ENCODE measurements around the gene WDR4.
"Not testable (repeated sequence)": the region's sequence is repeated elsewhere in the genome, so short reads cannot be mapped to it uniquely, and the experiment has no call there.

WDR4 gene

GRCh38 chr21:42815217-42815616 lies 64.1 kb downstream of the WDR4 start:
- DNase-seq (ENCODE audit: low spot score) = no peak

- not testable (repeated sequence) for DNase-seq (ENCODE audit: low spot score)
Observed at GRCh38 chr21:42812528-42813241, 66.7 kb downstream of the WDR4 start.

GRCh38 chr21:42811960-42812359 lies 67.4 kb downstream of the WDR4 start:
- DNase-seq (ENCODE audit: low spot score) = no peak

- DNase-seq (ENCODE audit: low spot score) = no peak
Observed at GRCh38 chr21:42809577-42810475, 69.5 kb downstream of the WDR4 start.

- no peak for DNase-seq (ENCODE audit: low spot score)
Observed at GRCh38 chr21:42809171-42809570, 70.2 kb downstream of the WDR4 start.

GRCh38 chr21:42807938-42808613 lies 71.3 kb downstream of the WDR4 start:
- DNase-seq (ENCODE audit: low spot score) = no peak

- DNase-seq (ENCODE audit: low spot score) = not testable (repeated sequence)
Observed at GRCh38 chr21:42807293-42807895, 71.9 kb downstream of the WDR4 start.

- no peak for DNase-seq (ENCODE audit: low spot score)
Observed at GRCh38 chr21:42806509-42807140, 72.7 kb downstream of the WDR4 start.

- not testable (repeated sequence) for DNase-seq (ENCODE audit: low spot score)
Observed at GRCh38 chr21:42801616-42802015, 77.7 kb downstream of the WDR4 start.

GRCh38 chr21:42799948-42800347 lies 79.4 kb downstream of the WDR4 start:
- no peak for DNase-seq (ENCODE audit: low spot score)

GRCh38 chr21:42799516-42799915 lies 79.8 kb downstream of the WDR4 start:
- DNase-seq (ENCODE audit: low spot score) = no peak

Data from D341Med (cell line).